Frontal cortex (tissue), 4 donors: ENCODE data around the gene IQGAP2. TPM values are rescaled to one million over a fixed set of nuclear protein-coding genes. Genes with fewer than 3 reads are reported as not detected.
A peak's percentile ranks its signal among the peaks of the same experiment; 100 is the strongest.
"Not testable (repeated sequence)": the region's sequence is repeated elsewhere in the genome, so short reads cannot be mapped to it uniquely, and the experiment has no call there.

ENCODE experiments used
- DNase-seq, 2 donors: peaks; one replicate each; pipeline ENCODE4 v3.0.0; 2012; ENCODE audit warnings: low spot score in 2 of 2
- FAIRE-seq: peaks from 2 replicates; lab custom pipeline; 2012; peaks lifted over from hg19 to GRCh38; lab: Jason Lieb, UNC
- total RNA-seq: library from RNA; depleted of rRNA; stranded (reverse); fragments of >200 nt; gene quantifications from one replicate; pipeline ENCODE4 v1.2.3, GENCODE V29; 2014
- donor health status: control.
- donor health status: control.
- donor health status: control.

The IQGAP2 gene
- total RNA-seq, 1 donor from 2014 or later: 9.4 TPM

DNA sequence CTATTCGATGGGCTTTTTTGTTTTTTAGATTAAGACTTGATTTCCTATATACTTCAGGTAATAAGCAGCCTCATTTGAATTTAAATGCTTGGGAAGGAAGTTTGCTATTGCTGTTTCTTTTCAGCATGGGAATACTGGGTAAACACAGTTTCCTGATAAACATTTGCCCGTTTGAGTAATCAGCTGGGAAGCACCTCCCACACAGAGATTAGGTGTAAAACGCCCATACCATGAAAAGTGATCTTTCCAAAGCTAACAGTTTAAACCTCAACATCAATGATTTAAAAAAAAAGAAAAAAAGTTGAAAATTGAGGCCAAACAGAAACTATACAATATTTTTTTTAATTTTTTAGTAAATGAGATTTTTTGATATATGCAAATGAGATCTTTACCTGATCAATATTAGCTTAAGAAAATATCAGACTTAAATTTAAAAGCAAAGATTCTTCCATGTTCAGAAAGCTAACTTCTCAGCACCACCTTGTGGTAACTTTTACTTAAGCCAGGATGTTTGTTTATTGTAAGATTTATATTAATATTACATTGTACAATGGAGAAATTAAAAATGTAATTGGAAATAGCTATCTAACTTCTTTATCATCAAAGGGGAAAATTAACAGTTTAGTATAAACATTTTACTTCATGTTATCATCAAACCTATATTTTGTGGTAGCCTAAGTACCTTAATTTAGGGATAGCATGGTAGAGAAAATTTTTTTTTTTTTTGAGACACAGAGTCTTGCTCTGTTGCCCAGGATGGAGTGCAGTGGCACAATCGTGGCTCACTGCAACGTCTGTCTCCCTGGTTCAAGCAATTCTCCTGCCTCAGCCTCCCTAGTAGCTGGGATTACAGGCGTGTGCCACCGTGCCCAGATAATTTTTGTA lies 180.3 kb downstream of the IQGAP2 start:
- FAIRE-seq (peak; percentile 89), DNase-seq (no peak)

DNA sequence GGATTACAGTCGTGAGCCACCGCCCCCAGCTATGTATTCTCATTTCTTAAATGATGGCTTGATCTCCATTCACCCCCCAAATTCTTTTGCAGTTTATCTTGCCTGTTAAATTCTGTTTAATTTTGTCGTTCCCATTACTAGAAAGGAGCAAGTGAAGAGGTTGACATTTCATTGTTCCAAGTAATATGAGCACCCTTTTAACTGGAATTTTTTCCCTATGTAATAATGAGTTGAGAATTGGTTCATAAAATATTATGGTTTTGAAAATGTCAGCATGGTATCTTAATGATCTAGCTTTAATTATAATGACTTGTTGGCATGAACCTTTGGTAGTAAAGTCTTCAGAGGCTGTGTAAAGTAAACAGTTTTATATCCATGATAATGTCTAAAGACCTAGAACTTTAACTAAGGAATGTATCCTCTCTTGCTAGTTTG lies 182.7 kb downstream of the IQGAP2 start:
- DNase-seq (no peak), FAIRE-seq (no peak)

GRCh38 chr5:76586531-76586930 lies 183.4 kb downstream of the IQGAP2 start:
- no peak for FAIRE-seq
- no peak for DNase-seq

GRCh38 chr5:76590027-76590426 lies 186.9 kb downstream of the IQGAP2 start:
- FAIRE-seq: no peak
- no peak for DNase-seq

DNA sequence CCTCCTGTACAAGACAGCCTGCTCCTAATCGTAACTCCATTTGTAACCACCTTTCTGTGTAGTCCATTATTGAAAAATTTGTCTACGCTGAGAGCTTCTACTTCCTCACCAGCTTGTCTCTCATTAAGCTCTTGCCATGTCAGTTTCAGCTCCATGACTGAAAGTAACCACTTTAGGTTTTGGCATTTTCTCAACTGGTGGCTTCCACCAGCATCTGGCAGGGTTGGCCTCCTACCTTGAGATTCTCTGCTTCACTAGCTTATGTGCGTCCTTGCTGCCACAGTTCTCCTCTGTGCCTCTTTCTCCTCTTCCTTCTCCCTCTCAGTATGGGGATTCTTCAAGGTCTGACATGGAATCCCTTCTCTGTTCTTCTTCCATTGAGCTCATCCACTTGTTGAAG lies 188.3 kb downstream of the IQGAP2 start:
- DNase-seq (no peak), FAIRE-seq (no peak)

- FAIRE-seq: no peak
- DNase-seq: no peak
Measured at GRCh38 chr5:76592692-76593091, 189.6 kb downstream of the IQGAP2 start.

DNA sequence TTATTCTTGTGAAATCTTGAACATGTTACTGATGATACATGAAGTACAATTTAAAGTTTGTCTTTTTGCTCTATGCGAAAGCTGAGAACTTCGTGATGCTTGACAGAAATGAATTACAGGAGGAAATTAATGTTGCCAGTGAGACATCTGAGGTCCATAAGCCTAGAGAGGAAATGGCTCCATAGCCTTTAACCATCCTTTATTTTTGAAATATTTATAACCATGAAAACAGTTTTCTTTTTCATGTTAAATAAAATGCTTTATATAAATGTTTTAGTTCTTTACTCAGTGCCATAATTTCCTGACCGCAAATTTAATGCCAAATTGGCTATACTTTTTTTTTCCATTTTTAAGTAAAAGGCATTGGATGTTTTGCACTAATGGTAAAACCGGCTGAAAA lies 191.0 kb downstream of the IQGAP2 start:
- FAIRE-seq: no peak
- DNase-seq: no peak

GRCh38 chr5:76595755-76596481 lies 192.8 kb downstream of the IQGAP2 start:
- DNase-seq: no peak
- no peak for FAIRE-seq

- FAIRE-seq: no peak
- no peak for DNase-seq
Measured at GRCh38 chr5:76598531-76598930, 195.4 kb downstream of the IQGAP2 start.

- FAIRE-seq (no peak), DNase-seq (no peak)
Measured at GRCh38 chr5:76600716-76601115, 197.6 kb downstream of the IQGAP2 start.

DNA sequence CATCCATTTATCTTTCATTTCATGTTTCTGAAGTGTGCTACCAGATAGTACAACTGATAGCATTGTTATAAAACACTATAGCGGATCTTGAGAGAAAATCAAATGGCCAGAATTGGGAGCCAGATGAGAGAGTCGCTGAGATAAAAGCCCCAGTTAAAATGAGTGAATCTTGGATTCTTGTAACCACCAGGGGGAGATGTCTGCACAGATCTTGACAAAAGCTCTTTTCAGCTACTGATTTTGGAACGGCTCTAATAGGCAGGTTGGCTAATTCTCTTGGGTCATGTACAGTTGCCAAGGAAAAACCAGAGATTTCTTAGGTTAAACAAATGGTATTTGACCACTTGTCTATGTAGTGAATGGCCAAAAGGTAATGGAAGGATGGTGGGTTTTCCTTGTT lies 198.4 kb downstream of the IQGAP2 start:
- peak; percentile 10 to 25 for DNase-seq
- FAIRE-seq: peak; percentile 21

DNA sequence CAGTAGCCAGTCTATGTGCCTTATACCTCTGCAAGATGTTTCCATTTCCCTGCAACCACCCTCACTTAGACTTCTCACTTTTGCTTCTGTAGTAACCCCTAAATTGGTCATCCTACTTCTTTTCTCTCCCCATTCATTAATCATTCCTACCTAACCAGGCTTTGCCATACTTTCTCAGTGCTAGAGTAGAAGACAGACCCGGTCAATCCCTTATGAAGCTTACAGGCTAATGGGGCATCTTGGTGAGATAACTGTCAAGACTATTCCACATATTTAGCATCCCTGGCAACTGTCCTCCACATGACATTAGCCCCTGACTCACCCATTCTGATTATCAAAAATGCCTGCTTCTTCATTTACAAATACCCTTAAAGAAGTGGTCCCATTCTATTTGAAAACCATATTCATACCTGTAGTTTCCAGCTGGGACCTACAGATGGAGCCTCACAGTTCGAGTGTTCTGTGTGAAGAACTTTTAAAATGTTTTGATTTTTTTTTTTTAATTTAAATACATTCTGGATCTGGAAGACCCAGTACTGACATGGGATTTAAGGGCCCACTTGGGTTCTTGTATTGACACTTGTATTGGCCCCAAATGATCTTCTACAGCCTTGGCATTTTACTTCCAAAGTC lies 199.1 kb downstream of the IQGAP2 start:
- DNase-seq: no peak
- no peak for FAIRE-seq

DNA sequence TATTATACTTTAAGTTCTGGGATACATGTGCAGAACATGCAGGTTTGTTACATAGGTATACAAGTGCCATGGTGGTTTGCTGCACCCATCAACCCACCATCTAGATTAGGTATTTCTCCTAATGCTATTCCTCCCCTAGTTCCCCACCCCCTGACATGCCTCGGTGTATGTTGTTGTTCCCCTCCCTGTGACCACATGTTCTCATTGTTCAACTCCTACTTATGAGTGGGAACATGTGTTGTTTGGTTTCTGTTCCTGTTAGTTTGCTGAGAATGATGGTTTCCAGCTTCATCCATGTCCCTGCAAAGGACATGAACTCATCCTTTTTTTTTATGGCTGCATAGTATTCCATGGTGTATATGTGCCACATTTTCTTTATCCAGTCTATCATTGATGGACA lies 200.9 kb downstream of the IQGAP2 start:
- not testable (repeated sequence) for FAIRE-seq

DNA sequence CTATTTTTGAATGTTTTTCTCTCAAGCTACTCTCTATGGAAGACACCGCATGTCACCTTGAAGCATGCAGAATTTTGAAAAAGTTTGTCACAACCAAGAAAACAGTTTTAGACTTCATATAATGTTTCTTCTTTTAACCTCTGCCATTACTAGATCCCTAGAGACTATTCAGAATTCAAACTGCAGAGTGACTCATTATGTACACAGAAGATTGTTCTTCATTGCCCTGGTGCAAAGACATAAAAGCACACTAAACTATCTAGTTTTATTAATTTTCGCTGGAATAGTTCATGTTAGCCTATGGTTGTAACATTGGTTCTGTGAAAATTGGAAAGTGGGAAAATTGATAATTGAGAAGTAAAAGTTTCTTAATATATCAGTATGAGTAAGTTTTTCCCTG lies 201.8 kb downstream of the IQGAP2 start:
- DNase-seq (no peak), FAIRE-seq (no peak)

More for the DNA sequence above, 200.9 kb downstream of the IQGAP2 start:
- not testable (repeated sequence) for DNase-seq

- no peak for FAIRE-seq
- no peak for DNase-seq
Measured at GRCh38 chr5:76606701-76607100, 203.6 kb downstream of the IQGAP2 start.

GRCh38 chr5:76607353-76607871 lies 204.3 kb downstream of the IQGAP2 start:
- DNase-seq: no peak
- no peak for FAIRE-seq

DNA sequence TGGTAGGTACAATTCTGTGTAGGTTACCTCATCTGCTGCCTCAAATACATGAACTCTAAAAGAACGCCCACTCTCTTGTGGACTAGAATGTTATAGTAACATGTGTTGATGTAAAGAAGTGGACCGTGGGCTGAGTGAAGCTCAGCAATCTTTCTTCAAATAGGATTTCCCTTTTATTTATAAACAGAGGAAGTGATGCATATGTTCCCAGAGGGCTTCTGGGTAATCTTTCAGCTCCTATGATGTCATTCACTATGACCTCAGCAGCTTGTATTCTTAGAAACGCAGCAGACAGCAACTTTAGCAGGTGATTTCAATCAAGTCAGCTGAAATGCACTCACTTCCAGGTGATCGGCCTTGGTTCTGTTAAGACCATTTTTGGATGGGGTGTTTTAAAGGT lies 205.7 kb downstream of the IQGAP2 start:
- no peak for FAIRE-seq

DNA sequence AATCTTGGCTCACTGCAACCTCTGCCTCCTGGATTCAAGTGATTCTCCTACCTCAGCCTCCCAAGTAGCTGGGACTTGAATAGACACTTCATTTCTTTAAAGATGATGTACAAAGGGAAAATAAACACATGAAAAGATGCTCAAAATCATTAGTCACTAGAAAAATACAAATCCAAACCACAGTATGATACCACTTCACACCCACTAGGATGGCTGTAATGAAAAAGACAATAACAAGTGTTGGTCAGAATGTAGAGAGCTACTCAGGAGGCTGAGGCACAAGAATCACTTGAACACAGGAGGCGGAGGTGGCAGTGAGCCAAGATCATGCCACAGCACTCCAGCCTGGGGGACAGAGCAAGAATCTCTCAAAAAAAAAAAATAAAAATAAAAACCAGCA lies 207.1 kb downstream of the IQGAP2 start:
- DNase-seq (no peak), FAIRE-seq (no peak)

More for the DNA sequence above, 205.7 kb downstream of the IQGAP2 start:
- DNase-seq: no peak

DNA sequence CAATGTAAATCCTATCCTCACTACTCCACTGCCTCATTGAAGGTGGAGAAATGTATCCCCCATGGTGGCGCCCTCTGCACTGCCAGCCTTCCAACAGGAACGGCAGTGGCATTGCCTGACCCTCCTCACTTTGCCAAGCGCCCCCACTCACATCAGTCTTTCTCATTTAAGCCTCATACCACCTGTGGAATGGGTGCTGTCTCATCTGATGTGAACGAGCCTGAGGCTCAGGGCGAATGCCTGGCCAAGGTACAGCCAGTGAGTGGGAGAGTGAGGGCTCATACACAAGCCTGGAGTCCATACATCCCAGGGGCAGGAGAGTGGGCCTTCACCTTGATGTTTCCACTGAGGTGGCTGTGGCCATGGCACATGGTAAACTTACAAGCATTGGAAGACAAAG lies 209.9 kb downstream of the IQGAP2 start:
- FAIRE-seq: no peak
- no peak for DNase-seq

DNA sequence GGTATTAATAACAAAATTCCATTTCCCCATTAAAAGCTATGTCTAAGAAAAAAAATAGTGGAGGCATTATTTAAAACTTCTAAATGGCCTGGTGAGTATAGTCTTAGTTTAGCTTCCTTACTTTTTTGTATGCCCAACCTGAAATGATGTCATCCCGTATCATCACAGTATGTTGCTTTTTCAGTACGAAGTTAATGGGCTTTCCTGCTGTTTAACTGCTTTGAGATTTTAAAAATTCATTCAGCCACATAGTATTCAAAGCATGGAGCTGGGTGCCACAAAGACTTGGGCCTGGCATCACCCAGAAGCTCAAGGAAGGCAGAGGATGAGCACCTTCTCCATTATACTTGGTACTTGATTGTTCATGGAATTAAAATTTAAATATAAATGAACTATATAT lies 212.7 kb downstream of the IQGAP2 start:
- no peak for FAIRE-seq
- DNase-seq: no peak
